SKM-1 treated with dmso at 0.1 percent for 144 hours (cell line): Measurements from ENCODE around the gene SENP1.

Source experiments
- DNase-seq: peaks from one replicate; lab custom pipeline; 2025; ENCODE audit not compliant: unreplicated experiment; lab: John Stamatoyannopoulos, UW

SENP1 gene

GRCh38 chr12:48019639-48020265 lies 86.1 kb downstream of the SENP1 start:
- DNase-seq, result no peak

GRCh38 chr12:48018618-48018995 lies 87.3 kb downstream of the SENP1 start:
- DNase-seq, result no peak

GRCh38 chr12:48017921-48018617 lies 87.8 kb downstream of the SENP1 start:
- no peak for DNase-seq

GRCh38 chr12:48017496-48017895 lies 88.4 kb downstream of the SENP1 start:
- no peak for DNase-seq

GRCh38 chr12:48016373-48017020 lies 89.4 kb downstream of the SENP1 start:
- DNase-seq, result no peak

DNA sequence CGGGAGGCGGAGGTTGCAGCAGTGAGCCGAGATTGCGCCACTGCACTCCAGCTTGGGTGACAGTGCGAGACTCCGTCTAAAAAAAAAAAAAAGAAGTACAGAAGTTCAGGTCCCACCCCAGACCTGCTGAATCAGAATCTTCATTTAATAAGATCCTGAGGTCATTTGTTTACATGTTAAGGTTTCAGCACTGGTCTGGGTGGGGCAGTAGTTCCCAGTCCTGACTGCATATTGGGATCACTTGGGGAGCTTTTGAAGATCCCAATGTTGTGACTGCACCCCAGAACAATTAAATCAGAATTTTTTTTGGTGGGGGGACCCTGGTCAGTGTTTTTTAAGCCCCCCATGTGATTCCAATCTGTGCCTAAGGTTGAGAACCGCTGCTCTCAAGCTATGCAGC lies 89.9 kb downstream of the SENP1 start:
- DNase-seq, result no peak

GRCh38 chr12:48015129-48015528 lies 90.8 kb downstream of the SENP1 start:
- no peak for DNase-seq

- no peak for DNase-seq
Measured at GRCh38 chr12:48013287-48013686, 92.6 kb downstream of the SENP1 start.

GRCh38 chr12:48012070-48012469 lies 93.8 kb downstream of the SENP1 start:
- DNase-seq, result no peak

DNA sequence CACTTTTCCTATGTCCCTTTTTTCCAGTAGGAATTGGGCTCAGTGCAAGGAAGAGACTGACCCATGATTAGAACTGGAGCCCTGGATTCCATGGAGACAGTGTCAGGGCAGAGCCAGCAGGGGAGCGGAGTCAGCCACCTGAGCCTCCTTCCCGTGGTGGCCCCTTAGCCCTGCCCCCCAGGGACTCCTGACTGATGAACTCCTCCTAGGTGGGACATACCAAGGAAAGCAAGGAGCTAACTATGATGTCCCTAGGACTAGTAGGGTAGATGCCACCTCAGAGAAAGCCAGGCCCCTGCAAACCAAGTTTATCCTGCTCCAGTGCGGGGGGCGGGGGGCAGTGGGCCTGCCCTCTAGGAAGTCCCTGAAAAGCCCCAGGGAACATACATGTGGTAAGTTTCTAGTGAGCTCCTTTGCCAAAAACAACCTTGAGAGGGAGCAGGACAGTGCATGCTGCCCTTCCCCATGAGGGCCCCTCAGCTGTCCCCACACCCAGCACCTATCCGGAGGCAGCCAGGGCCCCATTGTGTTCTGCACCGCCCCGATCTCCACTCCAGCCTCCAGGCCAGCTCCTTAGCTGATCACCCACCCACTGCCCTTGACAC lies 95.4 kb downstream of the SENP1 start:
- DNase-seq, result no peak

DNA sequence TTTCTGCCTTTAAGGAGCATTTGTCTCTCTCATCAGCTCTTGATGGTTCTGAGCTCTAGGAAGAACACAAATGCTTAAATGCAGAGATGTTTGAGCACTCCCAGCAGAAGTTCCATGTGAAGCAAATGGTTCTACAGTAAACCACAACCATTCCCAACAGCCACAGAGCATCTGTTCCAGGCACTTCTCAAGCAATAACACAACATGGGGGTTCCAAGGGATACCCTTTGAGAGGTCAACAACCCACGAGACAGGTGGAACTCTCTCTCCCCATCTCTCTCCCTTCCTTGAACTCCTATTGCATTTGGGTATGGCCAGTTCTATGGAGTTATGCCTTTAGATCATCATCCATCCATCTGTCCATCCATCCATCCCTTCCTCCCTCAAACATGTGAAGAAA lies 96.4 kb downstream of the SENP1 start:
- no peak for DNase-seq

DNA sequence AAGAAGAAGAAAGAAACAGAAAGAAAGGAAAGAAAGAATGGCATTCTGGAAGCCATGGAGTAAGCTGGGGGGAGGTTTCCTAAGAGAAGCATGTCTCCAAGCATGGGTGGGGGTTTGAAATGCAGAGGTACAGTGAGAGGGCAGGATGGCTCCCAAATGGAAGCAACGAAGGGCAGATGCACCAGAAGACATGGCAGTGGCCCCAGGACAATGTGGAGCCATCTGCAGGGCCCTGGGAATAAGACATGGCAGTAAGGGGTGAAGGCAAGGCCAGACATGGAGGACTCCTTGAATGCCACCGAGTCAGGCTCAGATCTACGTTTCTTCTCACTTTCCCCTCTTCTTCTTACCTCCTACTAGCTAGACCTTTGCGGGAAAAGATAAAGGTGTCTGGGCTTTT lies 96.9 kb downstream of the SENP1 start:
- no peak for DNase-seq

DNA sequence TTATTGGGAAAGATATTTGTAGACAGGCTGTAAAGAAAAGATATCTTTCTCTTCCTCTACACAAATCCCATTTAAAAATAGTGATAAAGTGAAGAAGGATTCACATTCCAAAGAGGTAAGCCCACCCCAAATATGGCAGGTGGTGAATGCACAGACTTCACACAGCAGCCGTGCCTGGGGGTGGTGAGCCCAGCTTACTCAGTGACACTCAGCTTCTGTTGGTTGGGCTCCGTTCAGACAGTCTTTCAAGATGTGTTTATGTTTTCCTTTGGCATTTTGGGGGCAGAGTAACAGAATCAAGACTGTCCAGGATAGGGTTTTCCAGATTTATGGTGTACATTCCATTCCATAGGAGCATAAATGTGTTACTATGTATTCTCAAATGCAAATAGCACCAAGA lies 97.5 kb downstream of the SENP1 start:
- no peak for DNase-seq

DNA sequence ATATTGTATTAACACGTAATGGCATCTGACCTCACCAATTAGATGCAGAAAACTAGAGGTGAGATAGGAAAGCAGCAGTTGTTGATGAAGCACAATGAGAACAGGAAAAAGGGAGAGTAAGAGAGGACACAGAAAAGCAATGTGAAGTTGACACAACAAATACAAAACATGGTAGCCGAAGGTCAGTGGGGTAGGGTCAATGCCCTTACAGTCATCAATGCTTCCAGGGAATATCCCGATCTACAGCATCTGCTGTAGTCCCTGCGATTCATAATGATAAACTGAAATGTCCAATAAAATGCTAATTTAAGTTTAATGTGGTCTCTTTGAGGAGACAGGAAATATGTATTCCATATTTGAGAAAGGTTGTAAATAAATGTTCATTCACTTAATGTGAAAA lies 98.7 kb downstream of the SENP1 start:
- no peak for DNase-seq

DNA sequence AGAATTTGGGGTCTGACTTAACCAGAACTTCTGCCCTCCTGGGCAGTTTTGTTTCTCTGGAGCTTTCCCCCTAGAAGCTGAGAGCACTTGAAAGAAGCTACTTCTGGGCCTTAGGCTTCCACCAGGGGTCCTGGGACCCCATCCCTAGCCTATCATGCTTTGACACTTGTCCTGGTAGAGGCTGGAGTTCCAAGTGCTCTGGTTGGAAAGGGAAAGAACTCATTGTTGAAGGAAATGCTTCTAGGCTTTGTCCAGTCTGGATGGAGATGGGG lies 100.2 kb downstream of the SENP1 start:
- DNase-seq, result no peak

DNA sequence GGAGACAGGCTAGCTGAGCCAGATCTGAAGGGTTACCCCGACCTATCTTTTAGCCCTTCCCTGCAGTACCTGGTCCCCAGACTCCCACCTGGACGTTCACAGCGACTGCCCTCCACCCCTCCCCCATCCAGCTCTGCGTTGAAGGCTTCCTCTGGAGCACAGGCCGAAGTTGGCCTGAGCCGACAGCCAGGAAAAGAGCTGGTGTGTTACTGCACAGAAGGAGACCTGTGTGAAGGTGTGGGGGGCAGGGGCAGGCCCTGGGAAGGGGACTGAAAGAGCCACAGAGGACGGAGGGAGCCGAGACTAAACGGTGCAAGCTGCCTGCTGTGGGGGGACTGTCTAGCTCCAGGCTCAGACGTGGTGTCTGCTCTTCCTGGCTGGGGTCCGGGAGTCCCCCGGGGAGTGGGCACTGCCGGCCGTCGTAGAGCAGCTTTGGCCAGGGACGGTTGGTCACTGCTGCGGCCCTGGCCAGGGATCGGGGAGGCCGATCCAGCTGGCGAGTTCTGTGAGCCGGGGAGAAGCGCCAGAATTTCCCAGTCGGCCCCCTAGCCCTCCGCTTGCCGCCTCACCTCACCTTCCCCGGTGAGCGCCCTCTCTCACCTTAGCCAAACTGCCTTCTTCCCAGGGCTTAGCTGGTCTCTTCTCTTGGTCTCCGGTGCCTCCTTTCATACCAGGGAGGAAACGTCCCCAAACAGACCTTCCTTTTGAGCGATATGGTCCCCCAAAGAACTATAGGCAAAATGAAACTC lies 100.7 kb downstream of the SENP1 start:
- no peak for DNase-seq

DNA sequence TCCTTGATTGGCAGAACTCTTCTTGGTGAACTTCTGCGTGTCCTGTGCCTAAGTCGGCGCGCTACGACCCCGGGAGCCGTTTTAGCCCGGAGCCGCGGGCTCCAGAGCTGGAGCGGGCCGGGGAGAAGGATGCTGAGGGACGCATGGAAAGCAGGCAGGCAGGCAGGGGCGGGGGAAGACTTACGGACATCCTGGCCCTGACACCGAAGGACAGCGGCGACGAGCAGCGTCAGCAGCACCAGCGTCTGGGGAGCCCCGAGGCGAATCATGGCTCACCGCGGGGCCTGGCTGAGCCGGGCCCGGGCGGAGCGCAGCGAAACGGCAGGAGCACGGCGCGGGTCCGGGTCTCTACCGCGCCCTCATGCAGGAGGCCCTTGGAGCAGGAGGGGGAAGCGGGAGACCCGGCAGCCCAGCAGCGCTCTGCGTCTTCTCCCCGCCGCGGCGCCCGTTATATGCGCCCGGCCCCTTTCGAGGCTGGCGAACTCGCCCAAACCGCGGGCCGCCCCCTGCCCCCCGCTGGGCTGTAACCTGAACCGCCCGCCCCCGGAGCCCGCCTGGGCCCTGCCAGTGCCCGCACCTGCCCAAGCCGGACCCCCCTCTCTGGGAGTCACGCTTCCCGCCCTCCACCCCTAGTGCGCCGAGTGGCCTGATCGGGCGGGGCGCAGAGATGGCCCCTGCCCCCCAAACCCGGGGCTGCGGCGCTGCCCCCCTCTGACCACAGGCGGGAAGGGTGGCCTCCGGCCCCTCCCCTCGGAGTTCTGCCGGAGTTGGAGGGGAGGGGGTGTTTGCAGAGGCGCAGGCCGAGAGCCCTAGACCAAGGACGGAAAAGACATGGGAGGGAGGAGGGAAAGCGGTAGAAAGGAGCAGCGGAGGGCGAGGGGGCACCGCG lies 101.6 kb downstream of the SENP1 start, which contains the start of gene COL2A1:
Gene COL2A1 (minus strand): TSS at position 424 of the 889 bp plus-strand sequence. CDS start 155 bp downstream, at position 269.
- DNase-seq, result no peak

GRCh38 chr12:48003226-48004052 lies 102.4 kb downstream of the SENP1 start:
- DNase-seq, result no peak

- no peak for DNase-seq
Measured at GRCh38 chr12:48002773-48003218, 103.1 kb downstream of the SENP1 start.

GRCh38 chr12:48002414-48002730 lies 103.5 kb downstream of the SENP1 start:
- no peak for DNase-seq
